Right lobe of liver (tissue), 4 donors: ENCODE results near the gene EPHA3.

Source experiments
- POLR2A ChIP-seq: fragments of 450-650 bp; IDR thresholded peaks from one replicate; pipeline ENCODE4 v1.6.1; 2017; ENCODE audit warnings: antibody characterized with exemption, mild to moderate bottlenecking
- TF ChIP-seq, protein P1 (sequence below), 4 donors: fragments of 200-600 bp in 3 of 4; fragments of 450-650 bp in 1 of 4; IDR thresholded peaks; one replicate each; pipeline versions ENCODE4 v1.5.1 to v1.8.0; 2016 to 2022; ENCODE audit warnings: antibody characterized with exemption in 4 of 4, mild to moderate bottlenecking in 2 of 4
- donor health status: DM: no; HTN: no; CAD: no.
- donor health status: DM: no; HTN: no; CAD: no.
- donor health status: DM: no; HTN: yes; CAD: no.

DNA sequence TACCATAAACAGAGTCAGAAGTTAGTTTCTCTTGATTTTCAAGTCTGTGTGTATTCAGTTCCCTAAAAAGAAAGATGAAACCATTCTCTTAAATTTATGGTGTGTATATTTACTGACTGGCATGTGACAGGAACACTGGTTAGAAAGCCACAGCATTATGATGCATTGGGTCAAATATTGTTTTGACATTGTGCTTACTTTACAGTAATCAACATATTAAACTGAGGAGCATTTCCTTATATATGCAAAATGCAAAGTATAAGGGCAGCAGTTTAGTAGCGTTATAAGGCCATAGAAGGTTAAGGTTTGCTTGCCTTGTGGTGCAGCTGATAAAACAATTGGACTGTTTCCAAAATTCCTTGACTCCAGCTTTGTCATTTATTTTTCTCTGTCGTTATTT, 72.9 kb downstream of the EPHA3 start:
- TF ChIP-seq, protein P1, sequence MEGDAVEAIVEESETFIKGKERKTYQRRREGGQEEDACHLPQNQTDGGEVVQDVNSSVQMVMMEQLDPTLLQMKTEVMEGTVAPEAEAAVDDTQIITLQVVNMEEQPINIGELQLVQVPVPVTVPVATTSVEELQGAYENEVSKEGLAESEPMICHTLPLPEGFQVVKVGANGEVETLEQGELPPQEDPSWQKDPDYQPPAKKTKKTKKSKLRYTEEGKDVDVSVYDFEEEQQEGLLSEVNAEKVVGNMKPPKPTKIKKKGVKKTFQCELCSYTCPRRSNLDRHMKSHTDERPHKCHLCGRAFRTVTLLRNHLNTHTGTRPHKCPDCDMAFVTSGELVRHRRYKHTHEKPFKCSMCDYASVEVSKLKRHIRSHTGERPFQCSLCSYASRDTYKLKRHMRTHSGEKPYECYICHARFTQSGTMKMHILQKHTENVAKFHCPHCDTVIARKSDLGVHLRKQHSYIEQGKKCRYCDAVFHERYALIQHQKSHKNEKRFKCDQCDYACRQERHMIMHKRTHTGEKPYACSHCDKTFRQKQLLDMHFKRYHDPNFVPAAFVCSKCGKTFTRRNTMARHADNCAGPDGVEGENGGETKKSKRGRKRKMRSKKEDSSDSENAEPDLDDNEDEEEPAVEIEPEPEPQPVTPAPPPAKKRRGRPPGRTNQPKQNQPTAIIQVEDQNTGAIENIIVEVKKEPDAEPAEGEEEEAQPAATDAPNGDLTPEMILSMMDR (IDR thresholded peaks at IDR 0.05), result no peak
- TF ChIP-seq POLR2A, result no peak
